GM21717 (cell line): Measurements from ENCODE around the gene CLTCL1.
"Not testable (repeated sequence)": the region's sequence is repeated elsewhere in the genome, so short reads cannot be mapped to it uniquely, and the experiment has no call there.

Experiments
- ATAC-seq: cut with Tn5 transposase; IDR thresholded peaks from one replicate; pipeline ENCODE4 v1.9.1; 2021; ENCODE audit warnings: mild to moderate bottlenecking, moderate library complexity; ENCODE audit not compliant: unreplicated experiment

Gene CLTCL1

GRCh38 chr22:19177164-19178064 is 114.1 kb downstream of the CLTCL1 start:
- ATAC-seq: no peak

GRCh38 chr22:19176732-19177131 is 114.8 kb downstream of the CLTCL1 start:
- ATAC-seq: no peak

- no peak for ATAC-seq
Measured at GRCh38 chr22:19176175-19176643, 115.3 kb downstream of the CLTCL1 start.

GRCh38 chr22:19175602-19176174 is 115.8 kb downstream of the CLTCL1 start:
- no peak for ATAC-seq

GRCh38 chr22:19175026-19175601 is 116.4 kb downstream of the CLTCL1 start:
- no peak for ATAC-seq

GRCh38 chr22:19174106-19175025 is 117.2 kb downstream of the CLTCL1 start:
- no peak for ATAC-seq

GRCh38 chr22:19173047-19174035 is 118.2 kb downstream of the CLTCL1 start:
- no peak for ATAC-seq

GRCh38 chr22:19172213-19173046 is 119.1 kb downstream of the CLTCL1 start:
- no peak for ATAC-seq

- ATAC-seq: no peak
Measured at GRCh38 chr22:19169947-19170318, 121.6 kb downstream of the CLTCL1 start.

GRCh38 chr22:19169002-19169946 is 122.2 kb downstream of the CLTCL1 start:
- ATAC-seq: no peak

GRCh38 chr22:19168088-19168890 is 123.2 kb downstream of the CLTCL1 start:
- ATAC-seq: no peak

- ATAC-seq: no peak
Measured at GRCh38 chr22:19167106-19167869, 124.2 kb downstream of the CLTCL1 start.

- no peak for ATAC-seq
Measured at GRCh38 chr22:19166421-19166820, 125.1 kb downstream of the CLTCL1 start.

GRCh38 chr22:19164425-19164824 is 127.1 kb downstream of the CLTCL1 start:
- no peak for ATAC-seq

GRCh38 chr22:19158649-19159048 is 132.9 kb downstream of the CLTCL1 start:
- not testable (repeated sequence) for ATAC-seq

- not testable (repeated sequence) for ATAC-seq
Measured at GRCh38 chr22:19156109-19156508, 135.4 kb downstream of the CLTCL1 start.
